ENCODE data around the gene S100A7. TPM values are rescaled to one million over a fixed set of nuclear protein-coding genes. Genes with fewer than 3 reads are reported as not detected.

S100A7 gene
- total and polyA plus RNA-seq, 9 of the 15 experiments (the other 6 are each of a cell fraction or from before 2014, with no cell fraction given) = not detected

DNA sequence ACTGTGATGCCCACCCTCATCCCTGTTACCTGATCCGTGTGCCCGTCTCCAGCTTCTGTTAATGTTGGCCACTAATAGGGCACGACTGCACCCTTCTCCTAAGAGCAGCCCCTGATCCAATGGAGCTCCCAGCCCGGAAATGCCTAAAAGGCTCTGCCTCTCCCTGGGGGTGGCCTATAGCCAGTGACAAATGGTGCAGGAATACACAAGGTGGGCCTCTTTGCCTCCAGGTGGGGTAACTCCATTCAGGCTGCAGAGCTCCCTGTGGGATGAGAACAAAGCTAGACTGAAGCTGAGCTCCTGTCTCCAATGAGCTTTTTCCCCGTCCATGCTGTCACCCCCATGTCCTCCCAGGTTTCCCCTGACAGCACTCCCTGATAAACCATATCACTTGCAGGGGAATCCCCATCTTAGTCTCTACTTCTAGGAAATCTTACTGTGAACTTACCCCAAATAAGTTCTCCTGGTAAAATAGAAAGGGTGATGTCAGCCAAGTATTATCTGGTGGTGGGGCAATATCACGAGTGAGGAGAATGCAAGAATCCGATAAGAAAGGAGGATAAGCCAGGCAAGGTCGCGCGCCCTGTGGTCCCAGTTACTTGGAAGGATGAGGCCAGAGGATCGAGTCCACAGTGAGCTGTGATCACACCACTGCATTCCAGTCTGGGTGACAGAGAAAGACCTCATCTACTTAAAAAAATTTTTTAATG lies 25.6 kb downstream of the S100A7 start (continued):
- TF ChIP-seq, protein P1, sequence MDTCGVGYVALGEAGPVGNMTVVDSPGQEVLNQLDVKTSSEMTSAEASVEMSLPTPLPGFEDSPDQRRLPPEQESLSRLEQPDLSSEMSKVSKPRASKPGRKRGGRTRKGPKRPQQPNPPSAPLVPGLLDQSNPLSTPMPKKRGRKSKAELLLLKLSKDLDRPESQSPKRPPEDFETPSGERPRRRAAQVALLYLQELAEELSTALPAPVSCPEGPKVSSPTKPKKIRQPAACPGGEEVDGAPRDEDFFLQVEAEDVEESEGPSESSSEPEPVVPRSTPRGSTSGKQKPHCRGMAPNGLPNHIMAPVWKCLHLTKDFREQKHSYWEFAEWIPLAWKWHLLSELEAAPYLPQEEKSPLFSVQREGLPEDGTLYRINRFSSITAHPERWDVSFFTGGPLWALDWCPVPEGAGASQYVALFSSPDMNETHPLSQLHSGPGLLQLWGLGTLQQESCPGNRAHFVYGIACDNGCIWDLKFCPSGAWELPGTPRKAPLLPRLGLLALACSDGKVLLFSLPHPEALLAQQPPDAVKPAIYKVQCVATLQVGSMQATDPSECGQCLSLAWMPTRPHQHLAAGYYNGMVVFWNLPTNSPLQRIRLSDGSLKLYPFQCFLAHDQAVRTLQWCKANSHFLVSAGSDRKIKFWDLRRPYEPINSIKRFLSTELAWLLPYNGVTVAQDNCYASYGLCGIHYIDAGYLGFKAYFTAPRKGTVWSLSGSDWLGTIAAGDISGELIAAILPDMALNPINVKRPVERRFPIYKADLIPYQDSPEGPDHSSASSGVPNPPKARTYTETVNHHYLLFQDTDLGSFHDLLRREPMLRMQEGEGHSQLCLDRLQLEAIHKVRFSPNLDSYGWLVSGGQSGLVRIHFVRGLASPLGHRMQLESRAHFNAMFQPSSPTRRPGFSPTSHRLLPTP (IDR thresholded peaks at IDR 0.05; ENCODE audit: borderline replicate concordance, extremely low read depth, insufficient read length) = peak; percentile 78
- TF ChIP-seq TRIM28 (IDR thresholded peaks at IDR 0.05) (no peak), SRSF7 (optimal IDR thresholded peaks at IDR 0.05; ENCODE audit: low read depth, low read length) (no peak), GABPB1 (CRISPR knock-in tag; IDR thresholded peaks at IDR 0.05) (no peak), NRF1 (conservative IDR thresholded peaks at IDR 0.05 in 1 of 2, IDR thresholded peaks at IDR 0.05 in 1 of 2) (no peak), BDP1 (IDR thresholded peaks at IDR 0.05; ENCODE audit: insufficient read depth, insufficient read length) (no peak), ATF7 (IDR thresholded peaks at IDR 0.05) (peak; percentile 94), CCNT2 (IDR thresholded peaks at IDR 0.05; ENCODE audit: borderline replicate concordance, extremely low read depth, insufficient read length, low read depth, low read length) (peak; percentile 40), ZNF408 (CRISPR knock-in tag; IDR thresholded peaks at IDR 0.05; ENCODE audit: low read depth) (no peak), TAF1 (IDR thresholded peaks at IDR 0.05; ENCODE audit: control insufficient read depth, extremely low read depth, insufficient read depth, low read length, severe bottlenecking) (no peak), STAG1 (CRISPR knock-in tag; IDR thresholded peaks at IDR 0.05; ENCODE audit: borderline replicate concordance) (no peak)
- TF ChIP-seq, protein P2, sequence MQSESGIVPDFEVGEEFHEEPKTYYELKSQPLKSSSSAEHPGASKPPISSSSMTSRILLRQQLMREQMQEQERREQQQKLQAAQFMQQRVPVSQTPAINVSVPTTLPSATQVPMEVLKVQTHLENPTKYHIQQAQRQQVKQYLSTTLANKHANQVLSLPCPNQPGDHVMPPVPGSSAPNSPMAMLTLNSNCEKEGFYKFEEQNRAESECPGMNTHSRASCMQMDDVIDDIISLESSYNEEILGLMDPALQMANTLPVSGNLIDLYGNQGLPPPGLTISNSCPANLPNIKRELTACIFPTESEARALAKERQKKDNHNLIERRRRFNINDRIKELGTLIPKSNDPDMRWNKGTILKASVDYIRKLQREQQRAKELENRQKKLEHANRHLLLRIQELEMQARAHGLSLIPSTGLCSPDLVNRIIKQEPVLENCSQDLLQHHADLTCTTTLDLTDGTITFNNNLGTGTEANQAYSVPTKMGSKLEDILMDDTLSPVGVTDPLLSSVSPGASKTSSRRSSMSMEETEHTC (IDR thresholded peaks at IDR 0.05) = peak; percentile 89
- TF ChIP-seq, protein P3, sequence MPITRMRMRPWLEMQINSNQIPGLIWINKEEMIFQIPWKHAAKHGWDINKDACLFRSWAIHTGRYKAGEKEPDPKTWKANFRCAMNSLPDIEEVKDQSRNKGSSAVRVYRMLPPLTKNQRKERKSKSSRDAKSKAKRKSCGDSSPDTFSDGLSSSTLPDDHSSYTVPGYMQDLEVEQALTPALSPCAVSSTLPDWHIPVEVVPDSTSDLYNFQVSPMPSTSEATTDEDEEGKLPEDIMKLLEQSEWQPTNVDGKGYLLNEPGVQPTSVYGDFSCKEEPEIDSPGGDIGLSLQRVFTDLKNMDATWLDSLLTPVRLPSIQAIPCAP (CRISPR knock-in tag; IDR thresholded peaks at IDR 0.05; ENCODE audit: borderline replicate concordance) = no peak
- TF ChIP-seq, protein P4, sequence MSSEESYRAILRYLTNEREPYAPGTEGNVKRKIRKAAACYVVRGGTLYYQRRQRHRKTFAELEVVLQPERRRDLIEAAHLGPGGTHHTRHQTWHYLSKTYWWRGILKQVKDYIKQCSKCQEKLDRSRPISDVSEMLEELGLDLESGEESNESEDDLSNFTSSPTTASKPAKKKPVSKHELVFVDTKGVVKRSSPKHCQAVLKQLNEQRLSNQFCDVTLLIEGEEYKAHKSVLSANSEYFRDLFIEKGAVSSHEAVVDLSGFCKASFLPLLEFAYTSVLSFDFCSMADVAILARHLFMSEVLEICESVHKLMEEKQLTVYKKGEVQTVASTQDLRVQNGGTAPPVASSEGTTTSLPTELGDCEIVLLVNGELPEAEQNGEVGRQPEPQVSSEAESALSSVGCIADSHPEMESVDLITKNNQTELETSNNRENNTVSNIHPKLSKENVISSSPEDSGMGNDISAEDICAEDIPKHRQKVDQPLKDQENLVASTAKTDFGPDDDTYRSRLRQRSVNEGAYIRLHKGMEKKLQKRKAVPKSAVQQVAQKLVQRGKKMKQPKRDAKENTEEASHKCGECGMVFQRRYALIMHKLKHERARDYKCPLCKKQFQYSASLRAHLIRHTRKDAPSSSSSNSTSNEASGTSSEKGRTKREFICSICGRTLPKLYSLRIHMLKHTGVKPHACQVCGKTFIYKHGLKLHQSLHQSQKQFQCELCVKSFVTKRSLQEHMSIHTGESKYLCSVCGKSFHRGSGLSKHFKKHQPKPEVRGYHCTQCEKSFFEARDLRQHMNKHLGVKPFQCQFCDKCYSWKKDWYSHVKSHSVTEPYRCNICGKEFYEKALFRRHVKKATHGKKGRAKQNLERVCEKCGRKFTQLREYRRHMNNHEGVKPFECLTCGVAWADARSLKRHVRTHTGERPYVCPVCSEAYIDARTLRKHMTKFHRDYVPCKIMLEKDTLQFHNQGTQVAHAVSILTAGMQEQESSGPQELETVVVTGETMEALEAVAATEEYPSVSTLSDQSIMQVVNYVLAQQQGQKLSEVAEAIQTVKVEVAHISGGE (CRISPR knock-in tag; IDR thresholded peaks at IDR 0.05) = no peak
- TF ChIP-seq, protein P5, sequence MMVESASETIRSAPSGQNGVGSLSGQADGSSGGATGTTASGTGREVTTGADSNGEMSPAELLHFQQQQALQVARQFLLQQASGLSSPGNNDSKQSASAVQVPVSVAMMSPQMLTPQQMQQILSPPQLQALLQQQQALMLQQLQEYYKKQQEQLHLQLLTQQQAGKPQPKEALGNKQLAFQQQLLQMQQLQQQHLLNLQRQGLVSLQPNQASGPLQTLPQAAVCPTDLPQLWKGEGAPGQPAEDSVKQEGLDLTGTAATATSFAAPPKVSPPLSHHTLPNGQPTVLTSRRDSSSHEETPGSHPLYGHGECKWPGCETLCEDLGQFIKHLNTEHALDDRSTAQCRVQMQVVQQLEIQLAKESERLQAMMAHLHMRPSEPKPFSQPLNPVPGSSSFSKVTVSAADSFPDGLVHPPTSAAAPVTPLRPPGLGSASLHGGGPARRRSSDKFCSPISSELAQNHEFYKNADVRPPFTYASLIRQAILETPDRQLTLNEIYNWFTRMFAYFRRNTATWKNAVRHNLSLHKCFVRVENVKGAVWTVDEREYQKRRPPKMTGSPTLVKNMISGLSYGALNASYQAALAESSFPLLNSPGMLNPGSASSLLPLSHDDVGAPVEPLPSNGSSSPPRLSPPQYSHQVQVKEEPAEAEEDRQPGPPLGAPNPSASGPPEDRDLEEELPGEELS (CRISPR knock-in tag; IDR thresholded peaks at IDR 0.05; ENCODE audit: borderline replicate concordance) = no peak

All from K562 (cell line).